Measurements from ENCODE around the gene NFE2L1. TPM values are rescaled to one million over a fixed set of nuclear protein-coding genes. Genes with fewer than 3 reads are reported as not detected.
"Not testable (repeated sequence)": the region's sequence is repeated elsewhere in the genome, so short reads cannot be mapped to it uniquely, and the experiment has no call there.

Gene NFE2L1
- total and polyA plus RNA-seq, 9 of the 15 experiments (the other 6 are each of a cell fraction or from before 2014, with no cell fraction given): 2.0 to 68.6 (median 39.7) TPM

DNA sequence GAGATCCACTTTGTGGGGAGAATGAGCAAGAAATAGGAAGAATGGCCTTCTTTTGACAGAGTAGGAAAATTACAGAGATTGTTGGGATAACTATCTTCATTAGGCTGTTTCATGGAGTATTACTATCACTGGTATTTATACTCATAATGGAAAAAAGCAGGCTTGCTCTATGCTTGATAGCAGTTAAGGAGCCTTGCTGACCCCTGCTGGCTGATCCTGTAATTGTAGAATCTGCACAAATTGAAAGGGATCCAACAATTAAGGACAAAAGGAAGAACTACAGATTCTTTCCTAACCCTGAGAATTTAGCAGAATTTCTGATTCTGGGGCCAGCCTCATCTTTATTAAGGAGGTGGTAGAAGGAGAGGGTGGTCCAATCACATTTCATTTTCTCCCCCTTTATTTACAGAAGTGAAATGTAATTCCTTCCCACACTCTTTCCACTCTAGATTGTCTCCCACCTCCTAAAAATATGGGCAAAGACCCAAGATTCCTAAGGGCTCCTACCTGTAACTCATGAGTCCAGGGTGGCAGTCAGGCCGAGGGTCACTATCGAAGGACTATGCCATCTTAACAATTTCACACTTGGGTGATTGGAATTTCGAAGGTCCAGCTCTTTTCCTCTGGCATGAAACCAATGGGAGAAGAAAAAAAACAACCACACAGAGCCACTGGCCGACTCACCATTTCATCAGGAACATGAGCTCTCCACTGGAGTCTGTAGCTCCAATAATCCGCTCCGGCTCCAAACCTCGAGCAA is 26.3 kb downstream of the NFE2L1 start (continued):
- TF ChIP-seq MNT (conservative IDR thresholded peaks at IDR 0.05) (0 out of 4 replicates have a peak, but pooled peaks of 1 of the 2 experiments have one; percentile 32), ZNF592 (IDR thresholded peaks at IDR 0.05) (0 out of 2 replicates have a peak, but pooled peaks have one; percentile 41), CTCF (IDR thresholded peaks at IDR 0.05 in 2 of 3, conservative IDR thresholded peaks at IDR 0.05 in 1 of 3; ENCODE audit: insufficient read depth in 2 of 3, low read depth in 1 of 3, low read length in 3 of 3) (peak; percentile 75 to 95 (median 80)), ZNF764 (CRISPR knock-in tag; IDR thresholded peaks at IDR 0.05; ENCODE audit: low read depth) (no peak), RAD21 (CRISPR knock-in tag; conservative IDR thresholded peaks at IDR 0.05 in 1 of 2, IDR thresholded peaks at IDR 0.05 in 1 of 2) (peak; percentile 90 to 97), ARID3A (IDR thresholded peaks at IDR 0.05; ENCODE audit: borderline replicate concordance, low read depth, low read length) (peak; percentile 67; the same call in 1 of the 2 replicates), NFIC (IDR thresholded peaks at IDR 0.05) (peak; percentile 39)

DNA sequence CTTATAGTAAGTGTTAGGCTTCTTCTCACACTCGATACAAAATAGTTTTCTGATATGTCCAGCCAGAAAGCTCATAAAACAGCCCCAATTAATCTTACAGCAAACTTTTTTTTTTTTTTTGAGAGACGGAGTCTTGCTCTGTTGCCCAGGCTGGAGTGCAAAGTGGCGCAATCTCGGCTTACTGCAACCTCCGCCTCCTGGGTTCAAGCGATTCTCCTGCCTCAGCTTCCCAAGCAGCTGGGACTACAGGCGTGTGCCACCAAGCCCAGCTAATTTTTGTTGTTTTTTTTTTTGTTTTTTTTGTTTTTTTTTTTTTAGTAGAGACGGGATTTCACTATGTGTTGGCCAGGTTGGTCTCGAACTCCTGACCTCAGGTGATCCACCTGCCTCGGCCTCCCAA is 29.0 kb downstream of the NFE2L1 start:
- BruUV-seq (replicated peaks); H3K4me2 ChIP-seq (ENCODE audit: insufficient read depth, low read length); H3K9me3 ChIP-seq (replicated peaks; ENCODE audit: control insufficient read depth, insufficient read depth, low read depth, low read length); H3K9ac ChIP-seq (ENCODE audit: insufficient read depth in 1 of 2, low read depth in 2 of 2, low read length in 2 of 2); H2AFZ ChIP-seq (ENCODE audit: low read depth, low read length); H3K4me1 ChIP-seq (replicated peaks in 1 of 2; ENCODE audit: control insufficient read depth in 2 of 2, insufficient read depth in 2 of 2, low read length in 2 of 2); intact Hi-C loops (cut with micrococcal nuclease); H3K9me1 ChIP-seq (ENCODE audit: control insufficient read depth, insufficient read depth, low read length); ATAC-seq; H3K27ac ChIP-seq (ENCODE audit: extremely low read depth, low read depth, low read length); H3K27me3 ChIP-seq (ENCODE audit: control insufficient read depth in 2 of 2, insufficient read depth in 2 of 2, low read length in 2 of 2); DNase-seq (ENCODE audit: extremely low read depth in 1 of 4, low spot score in 3 of 4); H4K20me1 ChIP-seq (replicated peaks; ENCODE audit: control insufficient read depth, insufficient read depth, low read length); FAIRE-seq; H3K4me3 ChIP-seq: not testable (repeated sequence)
- in situ Hi-C loops (cut with MboI): loop anchor here (5.0 kb wide), 1 partner anchor 55 kb away; no protein-coding TSS in a partner anchor
- WGBS (ENCODE audit: insufficient coverage, low coverage, missing lambda C conversion rate): 92% methylated on average over 7 of the region's 10 CpGs
- ChIA-PET POLR2A (interaction anchor here (1.2 kb wide), 1 partner anchor 30 kb away, joined by 3 read pairs; the partner anchor contains the start of gene SNX11), CTCF (ENCODE audit: low intra/inter-chr PET ratio) (interaction anchor here (0.6 kb wide), 1 partner anchor 54 kb away, joined by 3 read pairs; no protein-coding TSS in a partner anchor)
- peaks cover 12% of the 10 kb centered on the region for H3K79me2 ChIP-seq (ENCODE audit: control insufficient read depth, insufficient read depth, low read length)
- peaks cover 39% of the 10 kb centered on the region; the same call in 2 of the 3 replicates for H3K36me3 ChIP-seq (ENCODE audit: control insufficient read depth, insufficient read depth, low read length)
